GM19395 (cell line): ENCODE results near the gene NCR3LG1.
A peak's percentile ranks its signal among the peaks of the same experiment; 100 is the strongest.

ENCODE experiments used
- ATAC-seq: cut with Tn5 transposase; IDR thresholded peaks from one replicate; pipeline ENCODE4 v1.9.1; 2021; ENCODE audit warnings: mild to moderate bottlenecking, moderate library complexity; ENCODE audit not compliant: unreplicated experiment

The NCR3LG1 gene

GRCh38 chr11:17369684-17370243 lies 18.2 kb downstream of the NCR3LG1 start:
- no peak for ATAC-seq

- ATAC-seq, result no peak
Measured at GRCh38 chr11:17371614-17372013, 20.0 kb downstream of the NCR3LG1 start.

DNA sequence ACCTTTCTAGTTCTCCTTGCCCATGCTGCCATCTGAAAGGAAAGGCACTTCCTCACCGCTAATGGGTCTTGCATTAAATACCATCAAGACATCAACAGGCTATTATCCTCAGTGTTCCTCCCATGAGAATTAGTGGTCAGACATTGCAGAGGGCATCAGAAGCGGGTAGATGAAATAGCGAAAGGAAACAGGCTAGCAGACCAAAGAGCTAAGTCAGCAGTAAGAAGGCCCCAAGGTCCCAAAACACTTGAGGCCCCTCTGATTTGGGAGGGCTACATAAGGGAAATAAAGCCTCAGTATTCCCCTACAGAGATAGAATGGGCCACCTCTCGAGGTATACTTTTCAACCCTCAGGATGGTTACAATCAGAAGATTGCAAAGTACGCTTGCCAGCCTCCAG lies 23.9 kb downstream of the NCR3LG1 start:
- no peak for ATAC-seq

- no peak for ATAC-seq
Measured at GRCh38 chr11:17376493-17376892, 24.9 kb downstream of the NCR3LG1 start.

- ATAC-seq, result no peak
Measured at GRCh38 chr11:17378655-17379054, 27.1 kb downstream of the NCR3LG1 start.

- ATAC-seq, result no peak
Measured at GRCh38 chr11:17379383-17380180, 28.0 kb downstream of the NCR3LG1 start.

- ATAC-seq, result no peak
Measured at GRCh38 chr11:17381156-17381555, 29.6 kb downstream of the NCR3LG1 start.

DNA sequence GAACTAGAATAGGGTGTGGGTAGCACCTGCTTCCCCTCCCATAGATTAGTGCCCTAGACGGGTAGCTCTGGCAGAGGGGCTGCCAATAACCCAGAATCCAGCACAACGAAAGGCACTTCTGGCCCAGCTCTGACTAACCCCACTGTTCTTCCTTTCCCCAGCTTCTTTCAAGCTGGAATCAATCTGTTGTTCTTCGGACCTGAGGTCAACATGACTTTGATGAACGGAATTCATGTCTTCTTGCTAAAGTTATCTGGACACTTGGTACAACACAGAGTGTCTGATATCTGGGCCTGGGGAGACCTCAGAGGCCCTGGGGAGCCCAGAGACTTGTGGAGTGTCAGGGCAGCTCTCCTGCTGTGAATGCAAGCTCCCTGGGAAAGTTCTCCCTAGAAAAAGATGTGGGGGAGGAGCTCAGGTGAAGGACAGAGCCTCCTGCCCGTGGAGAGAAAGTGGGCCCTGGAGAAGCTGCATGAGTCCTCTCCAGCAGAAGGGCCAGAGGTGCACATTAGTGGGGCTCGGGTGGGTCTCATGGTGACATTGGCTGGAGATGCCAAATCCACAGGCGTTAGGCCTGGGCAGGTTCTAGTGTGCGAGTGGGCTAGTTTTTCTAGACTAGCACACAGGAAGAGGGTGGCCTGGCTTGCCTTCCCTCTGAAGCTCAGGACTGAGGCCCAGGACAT lies 30.6 kb downstream of the NCR3LG1 start:
- no peak for ATAC-seq

- ATAC-seq, result no peak
Measured at GRCh38 chr11:17383461-17383860, 31.9 kb downstream of the NCR3LG1 start.

GRCh38 chr11:17384002-17384511 lies 32.5 kb downstream of the NCR3LG1 start:
- peak; percentile 60 for ATAC-seq

GRCh38 chr11:17385492-17385891 lies 33.9 kb downstream of the NCR3LG1 start:
- ATAC-seq, result no peak

GRCh38 chr11:17385926-17386325 lies 34.3 kb downstream of the NCR3LG1 start:
- ATAC-seq, result no peak

- peak; percentile 59 for ATAC-seq
Measured at GRCh38 chr11:17386331-17387084, 34.9 kb downstream of the NCR3LG1 start.

DNA sequence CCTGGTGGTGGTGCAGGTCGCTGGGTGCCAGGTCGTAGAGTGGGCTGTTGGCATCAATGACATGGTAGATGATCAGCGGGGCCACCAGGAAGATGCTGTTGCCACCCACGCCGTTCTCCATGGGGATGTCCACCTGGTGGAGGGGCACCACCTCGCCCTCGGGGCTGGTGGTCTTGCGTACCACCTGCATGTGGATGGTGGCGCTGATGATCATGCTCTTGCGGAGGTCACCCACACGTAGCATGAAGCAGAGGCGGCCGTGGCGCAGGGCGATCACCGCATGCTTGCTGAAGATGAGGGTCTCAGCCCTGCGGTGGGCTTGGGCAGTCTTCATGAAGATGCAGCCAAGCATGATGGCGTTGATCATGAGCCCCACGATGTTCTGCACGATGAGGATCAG lies 35.7 kb downstream of the NCR3LG1 start:
- ATAC-seq, result no peak

DNA sequence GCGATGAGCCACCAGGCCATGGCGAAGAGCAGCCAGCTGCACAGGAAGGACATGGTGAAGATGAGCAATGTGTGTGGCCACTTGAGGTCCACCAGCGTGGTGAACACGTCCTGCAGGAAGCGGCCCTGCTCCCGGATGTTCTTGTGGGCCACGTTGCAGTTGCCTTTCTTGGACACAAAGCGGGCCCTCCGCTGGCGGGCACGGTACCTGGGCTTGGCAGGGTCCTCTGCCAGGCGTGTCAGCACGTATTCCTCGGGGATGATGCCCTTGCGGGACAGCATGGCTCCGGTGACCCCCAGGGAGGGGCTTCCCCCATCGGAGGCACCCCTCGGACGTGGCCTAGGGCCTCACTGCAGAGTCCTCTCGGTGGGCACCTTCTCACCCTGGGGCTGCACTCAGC lies 36.2 kb downstream of the NCR3LG1 start:
- no peak for ATAC-seq

- ATAC-seq, result peak; percentile 47
Measured at GRCh38 chr11:17388609-17389210, 37.1 kb downstream of the NCR3LG1 start, which contains the start of gene KCNJ11. KCNJ11 (minus strand) TSS chr11:17388659; CDS start chr11:17388091, 568 bp downstream.

GRCh38 chr11:17389211-17389956 lies 37.8 kb downstream of the NCR3LG1 start:
- peak; percentile 49 for ATAC-seq

DNA sequence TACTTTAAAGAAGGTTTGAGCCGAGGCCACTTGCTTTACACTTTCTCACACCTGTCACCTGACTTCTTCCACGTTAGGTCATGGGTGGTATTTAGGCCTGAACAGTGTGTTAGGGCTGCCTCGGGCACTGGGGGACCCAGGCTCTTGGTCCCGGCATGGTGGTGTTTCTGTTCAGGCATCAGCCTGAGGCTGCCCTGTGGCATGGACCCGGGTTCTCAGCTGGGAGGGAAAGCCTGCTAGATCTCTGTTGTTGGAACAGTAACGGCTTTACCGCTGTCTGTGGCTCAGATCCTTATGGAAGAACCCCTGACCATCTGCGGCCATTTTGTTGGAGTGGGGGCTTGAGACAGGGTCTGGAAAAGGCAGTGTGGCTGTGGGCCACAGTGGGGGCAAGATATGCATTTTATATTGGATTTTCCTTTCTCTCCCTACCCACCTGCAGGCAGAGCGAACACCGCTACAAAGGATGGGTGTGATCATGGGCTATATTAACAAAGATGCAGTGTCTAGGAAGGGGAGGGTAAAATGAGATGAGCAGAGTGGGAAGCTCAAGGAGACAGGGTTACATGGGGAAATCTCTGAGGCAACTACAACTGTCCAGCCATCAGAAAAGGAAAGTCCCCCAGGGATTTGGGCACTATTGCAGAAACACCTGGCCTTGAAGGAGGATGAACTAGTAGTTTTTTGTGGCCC lies 38.5 kb downstream of the NCR3LG1 start:
- ATAC-seq, result no peak
